GM12875 (cell line): Measurements from ENCODE around the gene SLC35F3.

Experiments
- H3K4me3 ChIP-seq: one replicate; pipeline ENCODE4 v1.5.1; 2011; ENCODE audit warnings: low read depth, low read length, control low read depth
- TF ChIP-seq, protein P1 (sequence below): IDR thresholded peaks from 2 replicates; pipeline ENCODE4 v1.5.1; 2011; ENCODE audit warnings: low read depth, mild to moderate bottlenecking, control low read depth, inconsistent platforms, low read length, moderate library complexity, borderline replicate concordance; ENCODE audit not compliant: insufficient read depth

SLC35F3 gene

GRCh38 chr1:234062166-234062565 is 157.7 kb downstream of the SLC35F3 start:
- TF ChIP-seq, protein P1, sequence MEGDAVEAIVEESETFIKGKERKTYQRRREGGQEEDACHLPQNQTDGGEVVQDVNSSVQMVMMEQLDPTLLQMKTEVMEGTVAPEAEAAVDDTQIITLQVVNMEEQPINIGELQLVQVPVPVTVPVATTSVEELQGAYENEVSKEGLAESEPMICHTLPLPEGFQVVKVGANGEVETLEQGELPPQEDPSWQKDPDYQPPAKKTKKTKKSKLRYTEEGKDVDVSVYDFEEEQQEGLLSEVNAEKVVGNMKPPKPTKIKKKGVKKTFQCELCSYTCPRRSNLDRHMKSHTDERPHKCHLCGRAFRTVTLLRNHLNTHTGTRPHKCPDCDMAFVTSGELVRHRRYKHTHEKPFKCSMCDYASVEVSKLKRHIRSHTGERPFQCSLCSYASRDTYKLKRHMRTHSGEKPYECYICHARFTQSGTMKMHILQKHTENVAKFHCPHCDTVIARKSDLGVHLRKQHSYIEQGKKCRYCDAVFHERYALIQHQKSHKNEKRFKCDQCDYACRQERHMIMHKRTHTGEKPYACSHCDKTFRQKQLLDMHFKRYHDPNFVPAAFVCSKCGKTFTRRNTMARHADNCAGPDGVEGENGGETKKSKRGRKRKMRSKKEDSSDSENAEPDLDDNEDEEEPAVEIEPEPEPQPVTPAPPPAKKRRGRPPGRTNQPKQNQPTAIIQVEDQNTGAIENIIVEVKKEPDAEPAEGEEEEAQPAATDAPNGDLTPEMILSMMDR, result no peak

GRCh38 chr1:234065794-234066447 is 161.4 kb downstream of the SLC35F3 start:
- TF ChIP-seq, protein P1, result peak; percentile 76
- no peak overlapping the region for H3K4me3 ChIP-seq

More at GRCh38 chr1:234062166-234062565, 157.7 kb downstream of the SLC35F3 start:
- H3K4me3 ChIP-seq, result no peak overlapping the region

GRCh38 chr1:234067581-234068337 is 163.3 kb downstream of the SLC35F3 start:
- TF ChIP-seq, protein P1, result no peak

GRCh38 chr1:234069760-234070159 is 165.3 kb downstream of the SLC35F3 start:
- H3K4me3 ChIP-seq, result no peak overlapping the region
- TF ChIP-seq, protein P1, result 0 out of 2 replicates have a peak, but pooled peaks have one; percentile 4

More at GRCh38 chr1:234067581-234068337, 163.3 kb downstream of the SLC35F3 start:
- H3K4me3 ChIP-seq, result no peak overlapping the region

DNA sequence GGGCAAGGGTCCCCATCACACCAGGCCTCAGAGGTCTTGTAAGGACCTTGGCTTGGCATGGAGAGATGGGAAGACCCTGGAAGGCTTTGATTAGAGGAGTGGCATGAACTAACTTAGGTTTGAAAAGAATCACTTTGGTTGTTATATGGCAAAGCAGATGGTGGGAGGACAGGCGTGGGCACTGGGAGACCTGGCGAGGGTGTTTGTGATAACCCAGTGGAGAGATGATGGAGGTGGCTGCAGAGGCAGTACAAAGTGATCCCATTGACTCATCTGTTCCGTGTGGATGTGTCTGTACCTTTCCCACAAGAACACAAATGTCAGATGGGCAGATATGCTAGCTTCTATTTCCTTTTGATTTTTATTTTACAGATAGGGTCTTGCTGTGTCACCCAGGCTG is 168.3 kb downstream of the SLC35F3 start:
- H3K4me3 ChIP-seq, result no peak overlapping the region
- TF ChIP-seq, protein P1, result no peak

DNA sequence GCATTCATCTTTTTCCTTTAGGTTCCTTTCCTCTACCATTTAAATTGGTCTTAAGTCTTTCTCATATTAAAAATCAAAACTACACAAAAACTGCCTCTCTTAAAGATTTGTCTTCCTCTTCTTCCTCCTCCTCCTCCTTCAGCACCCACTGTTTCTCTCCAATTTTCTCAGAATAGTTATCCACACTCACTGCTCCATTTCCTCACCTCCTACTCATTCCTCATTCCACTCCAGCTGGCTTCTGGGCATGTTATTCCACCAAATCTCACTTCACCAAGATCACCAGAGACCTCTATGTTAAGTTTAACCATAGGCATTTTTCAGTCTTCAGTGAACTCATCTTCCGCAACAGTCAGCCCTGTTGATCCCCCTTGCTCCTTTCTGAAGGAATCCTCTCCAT is 173.7 kb downstream of the SLC35F3 start:
- no peak overlapping the region for H3K4me3 ChIP-seq
- TF ChIP-seq, protein P1, result no peak

GRCh38 chr1:234079896-234080295 is 175.4 kb downstream of the SLC35F3 start:
- TF ChIP-seq, protein P1, result no peak
- H3K4me3 ChIP-seq, result no peak overlapping the region
